A549 treated with AZD2906 at 1 μM for 4 hours (cell line): ENCODE measurements around the gene ZBTB47. TPM values are rescaled to one million over a fixed set of nuclear protein-coding genes. Genes with fewer than 3 reads are reported as not detected.

Experiments used
- total RNA-seq: library from RNA; stranded (reverse); fragments of 200-300 nt; extraction: Qiagen RNA extraction; gene quantifications from 5 replicates; pipeline ENCODE4 v1.2.3, GENCODE V29; 2022

Gene ZBTB47
- total RNA-seq, result 5.3 to 6.5 TPM (median 5.8 TPM) in 5 replicates

DNA sequence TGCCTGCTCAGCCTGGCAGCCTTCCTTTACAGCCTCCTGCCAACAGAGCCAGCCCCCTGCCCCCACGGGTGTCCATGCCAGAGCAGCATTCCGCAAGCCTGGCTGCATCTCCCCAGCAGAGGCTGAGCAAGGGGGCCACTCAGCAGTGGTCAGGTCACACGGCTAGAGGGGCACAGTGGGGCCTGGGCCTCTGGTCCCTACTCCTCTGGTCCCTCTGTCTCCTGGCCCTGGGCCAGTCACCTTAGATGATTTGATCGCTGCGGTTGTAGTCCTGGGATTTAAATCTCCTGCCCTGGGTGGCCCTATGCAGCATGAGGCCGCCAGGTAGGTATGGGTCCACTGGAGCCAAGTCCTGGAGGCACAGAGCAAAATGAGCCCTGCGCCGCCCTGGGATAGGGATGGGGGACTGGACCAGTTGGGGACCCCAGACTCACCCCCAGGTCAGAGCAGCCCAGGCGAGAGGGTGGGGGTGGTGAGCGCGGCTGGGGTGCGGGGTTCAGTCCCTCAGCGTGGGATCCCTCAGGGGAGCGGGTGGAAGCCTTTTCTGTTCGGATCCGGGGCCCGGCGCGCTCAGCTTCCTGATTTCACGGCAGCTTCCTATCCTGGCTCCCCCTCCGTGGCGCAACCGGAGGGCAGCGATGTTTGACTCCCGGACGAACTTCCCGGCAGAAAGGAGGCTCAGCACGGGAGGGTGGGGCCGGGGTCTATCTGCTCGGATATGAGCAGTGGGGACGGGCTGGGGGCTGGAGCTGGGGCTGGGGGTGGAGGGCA lies at the start of gene ZBTB47:
Gene ZBTB47 (plus strand): TSS at position 138 of the 771 bp plus-strand sequence. CDS start 4,659 bp downstream, outside the sequence.

DNA sequence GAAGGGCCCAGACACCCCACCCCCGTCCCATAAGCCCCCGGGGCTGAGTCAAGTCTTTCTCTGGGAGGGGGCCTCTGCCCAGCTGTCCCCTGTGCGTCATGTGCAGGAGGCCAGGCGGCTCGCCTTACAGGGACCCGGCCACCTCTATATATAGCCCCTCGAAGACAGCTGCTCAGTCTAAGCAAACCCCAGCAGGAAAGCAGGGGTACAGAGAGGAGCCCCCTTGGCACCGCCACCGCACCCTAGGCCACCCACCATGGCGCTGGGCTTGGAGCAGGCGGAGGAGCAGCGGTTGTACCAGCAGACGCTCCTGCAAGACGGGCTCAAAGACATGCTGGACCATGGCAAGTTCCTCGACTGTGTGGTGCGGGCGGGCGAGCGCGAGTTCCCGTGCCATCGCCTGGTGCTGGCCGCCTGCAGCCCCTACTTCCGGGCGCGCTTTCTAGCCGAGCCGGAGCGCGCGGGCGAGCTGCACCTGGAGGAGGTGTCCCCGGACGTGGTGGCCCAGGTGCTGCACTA lies 31.9 kb downstream of the ZBTB47 start, which contains the start of gene KLHL40:
Gene KLHL40 (plus strand): TSS at position 175 of the 519 bp plus-strand sequence. CDS start 82 bp downstream, at position 257.

DNA sequence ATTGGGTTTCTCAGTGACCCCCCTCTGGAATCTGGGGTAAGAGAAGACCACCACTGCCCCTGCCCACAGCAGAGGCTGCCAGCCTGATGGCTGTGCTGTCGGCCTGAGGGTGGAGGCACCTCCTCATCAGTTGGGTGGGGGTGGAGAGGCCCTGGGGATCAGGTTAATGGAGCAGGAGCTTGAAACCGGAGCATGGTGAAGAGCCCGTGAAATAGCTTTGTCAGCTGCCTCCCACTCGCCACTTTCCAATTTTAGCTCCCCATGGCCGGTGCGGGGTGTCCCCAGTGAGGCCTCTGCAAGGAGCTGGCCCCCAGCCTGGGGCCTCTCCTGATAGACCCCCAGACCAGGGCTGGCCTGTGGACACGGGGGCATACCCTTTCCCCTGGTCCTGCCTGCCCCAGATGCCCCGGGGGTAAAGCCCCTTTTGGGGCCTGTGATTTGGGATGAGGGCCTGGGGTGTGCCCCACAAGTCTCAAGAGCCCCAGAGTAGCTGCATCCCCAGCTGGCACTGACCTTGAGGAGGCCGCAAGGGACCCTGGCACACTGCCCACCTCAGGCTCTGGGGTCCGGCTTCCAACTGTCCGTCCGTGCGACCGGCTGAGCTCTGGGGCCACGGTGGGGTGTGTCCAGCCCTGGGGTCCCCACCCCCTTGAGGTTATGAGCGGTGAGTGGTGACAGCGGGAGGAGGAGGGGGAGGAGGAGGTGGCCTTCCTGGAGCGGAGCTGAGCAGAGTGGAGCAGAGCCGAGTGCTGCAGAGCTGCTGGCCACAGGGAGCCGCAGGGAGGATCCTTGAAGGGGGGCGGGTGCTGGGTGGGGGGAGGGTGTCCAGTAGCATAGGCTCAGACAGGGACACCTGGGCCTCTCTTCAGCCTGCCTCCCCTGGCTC lies 48.8 kb downstream of the ZBTB47 start, which contains the start of gene HHATL:
Gene HHATL (minus strand): TSS at position 733 of the 886 bp plus-strand sequence. CDS start 1,972 bp downstream, outside the sequence.

Other genes with a start within 250 kb of the ZBTB47 start
- gene LYZL4, start 243.1 kb upstream of the ZBTB47 start, total RNA-seq, result not detected in 5 replicates
- 2.0 to 2.5 TPM (median 2.1 TPM) in 5 replicates for gene VIPR1, start 151.1 kb upstream of the ZBTB47 start, total RNA-seq
- 30.9 to 35.6 TPM (median 34.8 TPM) in 5 replicates for gene SEC22C, start 71.7 kb upstream of the ZBTB47 start, total RNA-seq
- 17.6 to 18.8 TPM (median 17.8 TPM) in 5 replicates for gene SS18L2, start 62.8 kb upstream of the ZBTB47 start, total RNA-seq
- 8.8 to 12.7 TPM (median 9.7 TPM) in 5 replicates for gene NKTR, start 53.0 kb upstream of the ZBTB47 start, total RNA-seq
- not detected in 5 replicates for gene KLHL40, start 31.8 kb downstream of the ZBTB47 start, total RNA-seq
- not detected in 5 replicates for gene HHATL, start 49.1 kb downstream of the ZBTB47 start, total RNA-seq
- 0.26 to 0.50 TPM (median 0.45 TPM) in 5 replicates for gene CCDC13, start 119.6 kb downstream of the ZBTB47 start, total RNA-seq
- gene HIGD1A, start 150.8 kb downstream of the ZBTB47 start, total RNA-seq, result 70.8 to 94.1 TPM (median 72.1 TPM) in 5 replicates
- 0.09 to 0.13 TPM (median 0.10 TPM) in 3 of 5 replicates, not detected in the others for gene ACKR2, start 155.7 kb downstream of the ZBTB47 start, total RNA-seq
- 0.02 TPM in 1 of 5 replicates, not detected in the others for gene CYP8B1, start 222.2 kb downstream of the ZBTB47 start, total RNA-seq